ENCODE results near the gene FOLR3. TPM values are rescaled to one million over a fixed set of nuclear protein-coding genes. Genes with fewer than 3 reads are reported as not detected.

The FOLR3 gene
- total RNA-seq, 2 experiments from 2014 or later: not detected

DNA sequence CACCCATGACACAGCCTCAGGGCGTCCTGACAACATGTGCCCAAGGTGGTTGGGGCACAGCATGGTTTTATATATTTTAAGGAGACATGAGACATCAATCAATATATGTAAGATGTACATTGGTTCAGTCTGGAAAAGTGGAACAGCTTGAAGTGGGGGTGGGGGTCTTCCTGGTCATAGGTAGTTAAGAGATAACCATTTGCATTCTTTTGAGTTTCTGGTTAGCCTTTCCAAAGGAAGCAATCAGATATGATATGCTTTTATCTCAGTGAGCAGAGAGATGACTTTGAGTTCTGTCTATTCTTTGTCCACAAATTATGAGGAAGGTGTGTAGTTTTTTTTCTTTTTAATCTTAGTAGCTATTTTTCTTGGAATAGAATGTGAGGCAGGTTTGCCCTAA, 12.9 kb upstream of the FOLR3 start:
- POLR2A ChIA-PET: no interaction called here
- CTCF ChIA-PET (ENCODE audit: unreplicated experiment): no interaction called here
- no TSS peak for BruUV-seq (replicated peaks)
- no peaks in the 10 kb centered on the region for H3K36me3 ChIP-seq (ENCODE audit: insufficient read depth, low read length)
- H3K9me2 ChIP-seq (ENCODE audit: insufficient read depth, low read length): no peaks in the 10 kb centered on the region
- intact Hi-C loops (cut with micrococcal nuclease; ENCODE audit: unreplicated experiment): no loop called here
- H3K4me1 ChIP-seq (ENCODE audit: insufficient read depth, low read length, poor library complexity, severe bottlenecking): no peaks in the 10 kb centered on the region
- TF ChIP-seq, protein P1, sequence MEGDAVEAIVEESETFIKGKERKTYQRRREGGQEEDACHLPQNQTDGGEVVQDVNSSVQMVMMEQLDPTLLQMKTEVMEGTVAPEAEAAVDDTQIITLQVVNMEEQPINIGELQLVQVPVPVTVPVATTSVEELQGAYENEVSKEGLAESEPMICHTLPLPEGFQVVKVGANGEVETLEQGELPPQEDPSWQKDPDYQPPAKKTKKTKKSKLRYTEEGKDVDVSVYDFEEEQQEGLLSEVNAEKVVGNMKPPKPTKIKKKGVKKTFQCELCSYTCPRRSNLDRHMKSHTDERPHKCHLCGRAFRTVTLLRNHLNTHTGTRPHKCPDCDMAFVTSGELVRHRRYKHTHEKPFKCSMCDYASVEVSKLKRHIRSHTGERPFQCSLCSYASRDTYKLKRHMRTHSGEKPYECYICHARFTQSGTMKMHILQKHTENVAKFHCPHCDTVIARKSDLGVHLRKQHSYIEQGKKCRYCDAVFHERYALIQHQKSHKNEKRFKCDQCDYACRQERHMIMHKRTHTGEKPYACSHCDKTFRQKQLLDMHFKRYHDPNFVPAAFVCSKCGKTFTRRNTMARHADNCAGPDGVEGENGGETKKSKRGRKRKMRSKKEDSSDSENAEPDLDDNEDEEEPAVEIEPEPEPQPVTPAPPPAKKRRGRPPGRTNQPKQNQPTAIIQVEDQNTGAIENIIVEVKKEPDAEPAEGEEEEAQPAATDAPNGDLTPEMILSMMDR (conservative IDR thresholded peaks at IDR 0.05; ENCODE audit: low read length): no peak
- TF ChIP-seq EZH2phosphoT487 (IDR thresholded peaks at IDR 0.05; ENCODE audit: borderline replicate concordance, low read depth, low read length): no peak
- no peaks in the 10 kb centered on the region for H4K20me1 ChIP-seq (ENCODE audit: insufficient read depth, low read length)
- DNase-seq (ENCODE audit: low spot score): no peak
- H2AFZ ChIP-seq (ENCODE audit: low read length): no peak overlapping the region
- no peak overlapping the region for H3K4me2 ChIP-seq (ENCODE audit: low read length)
- peaks cover 20% of the 10 kb centered on the region for H3K9me3 ChIP-seq (ENCODE audit: low read length)
- no peak overlapping the region for H3K4me3 ChIP-seq (ENCODE audit: low read depth, low read length, poor library complexity, severe bottlenecking)
- H3K27ac ChIP-seq (ENCODE audit: low read depth, low read length, poor library complexity, severe bottlenecking): no peak overlapping the region
- H3K79me2 ChIP-seq (ENCODE audit: insufficient read depth, low read depth, low read length): no peaks in the 10 kb centered on the region

DNA sequence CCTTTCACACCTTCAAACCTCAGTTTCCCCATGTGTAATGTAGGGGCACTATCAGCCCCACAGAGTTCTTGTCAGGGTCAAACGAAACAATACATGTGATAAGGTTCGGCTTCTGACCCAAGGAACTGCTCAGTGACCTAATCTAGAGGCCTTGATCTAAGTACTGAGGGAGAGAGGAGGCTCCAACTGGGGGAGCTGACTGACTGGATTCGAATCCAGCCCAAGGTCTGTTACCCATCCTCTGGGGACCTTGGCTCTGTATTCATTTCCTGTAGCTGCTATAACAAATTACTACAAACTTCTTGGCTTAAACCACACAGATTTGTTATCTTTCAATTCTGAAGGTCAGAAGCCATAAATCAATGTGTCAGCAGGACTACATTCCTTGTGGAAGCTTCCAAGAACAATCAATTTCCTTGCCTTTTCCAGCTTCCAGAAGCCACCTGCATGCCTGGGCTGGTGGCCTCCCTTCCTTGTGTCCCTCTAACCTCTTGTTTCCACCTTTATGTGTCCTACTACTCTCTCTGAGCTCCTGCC, 12.3 kb upstream of the FOLR3 start:
- Histone ChIP-seq H3K9me3 (ENCODE audit: low read length) (peaks cover 26% of the 10 kb centered on the region), H3K4me1 (ENCODE audit: insufficient read depth, low read length, poor library complexity, severe bottlenecking) (no peaks in the 10 kb centered on the region), H3K27ac (ENCODE audit: low read depth, low read length, poor library complexity, severe bottlenecking) (no peak overlapping the region), H3K36me3 (ENCODE audit: insufficient read depth, low read length) (no peaks in the 10 kb centered on the region), H3K9me2 (ENCODE audit: insufficient read depth, low read length) (no peaks in the 10 kb centered on the region), H2AFZ (ENCODE audit: low read length) (no peak overlapping the region), H3K79me2 (ENCODE audit: insufficient read depth, low read depth, low read length) (no peaks in the 10 kb centered on the region), H4K20me1 (ENCODE audit: insufficient read depth, low read length) (no peaks in the 10 kb centered on the region), H3K4me3 (ENCODE audit: low read depth, low read length, poor library complexity, severe bottlenecking) (no peak overlapping the region), H3K4me2 (ENCODE audit: low read length) (no peak overlapping the region)
- ChIA-PET CTCF (ENCODE audit: unreplicated experiment) (no interaction called here), POLR2A (no interaction called here)
- intact Hi-C loops (cut with micrococcal nuclease; ENCODE audit: unreplicated experiment): no loop called here
- DNase-seq (ENCODE audit: low spot score): no peak
- no TSS peak for BruUV-seq (replicated peaks)
- no peak for TF ChIP-seq EZH2phosphoT487 (IDR thresholded peaks at IDR 0.05; ENCODE audit: borderline replicate concordance, low read depth, low read length)
- TF ChIP-seq, protein P1 (conservative IDR thresholded peaks at IDR 0.05; ENCODE audit: low read length): no peak

DNA sequence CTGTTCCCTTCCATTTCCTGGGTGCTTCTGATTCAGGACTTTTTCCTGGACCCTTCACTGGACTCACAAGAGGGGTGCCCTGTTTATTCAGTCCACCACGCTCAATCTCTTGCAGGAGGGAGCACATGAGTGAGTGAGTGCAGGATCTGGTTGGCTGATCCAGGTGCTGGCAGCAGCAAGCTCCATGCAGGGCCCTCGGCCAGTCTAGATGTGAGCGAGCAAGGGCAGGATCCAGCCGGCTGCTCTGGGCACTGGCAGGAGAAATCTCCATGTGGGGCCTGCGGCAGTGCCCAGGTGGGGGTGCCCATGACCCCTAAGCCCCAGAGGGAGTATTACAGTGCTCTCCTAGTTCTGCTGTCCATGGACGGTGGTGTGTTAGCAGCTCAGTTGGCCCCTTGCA, 11.5 kb upstream of the FOLR3 start:
- Histone ChIP-seq H3K9me2 (ENCODE audit: insufficient read depth, low read length) (no peaks in the 10 kb centered on the region), H2AFZ (ENCODE audit: low read length) (no peak overlapping the region), H3K4me2 (ENCODE audit: low read length) (no peak overlapping the region), H3K79me2 (ENCODE audit: insufficient read depth, low read depth, low read length) (no peaks in the 10 kb centered on the region), H3K36me3 (ENCODE audit: insufficient read depth, low read length) (no peaks in the 10 kb centered on the region), H3K4me3 (ENCODE audit: low read depth, low read length, poor library complexity, severe bottlenecking) (no peak overlapping the region), H4K20me1 (ENCODE audit: insufficient read depth, low read length) (no peaks in the 10 kb centered on the region), H3K27ac (ENCODE audit: low read depth, low read length, poor library complexity, severe bottlenecking) (no peak overlapping the region), H3K9me3 (ENCODE audit: low read length) (peaks cover 33% of the 10 kb centered on the region), H3K4me1 (ENCODE audit: insufficient read depth, low read length, poor library complexity, severe bottlenecking) (no peaks in the 10 kb centered on the region)
- BruUV-seq (replicated peaks): no TSS peak
- CTCF ChIA-PET (ENCODE audit: unreplicated experiment): no interaction called here
- POLR2A ChIA-PET: no interaction called here
- TF ChIP-seq, protein P1 (conservative IDR thresholded peaks at IDR 0.05; ENCODE audit: low read length): no peak
- TF ChIP-seq EZH2phosphoT487 (IDR thresholded peaks at IDR 0.05; ENCODE audit: borderline replicate concordance, low read depth, low read length): no peak
- intact Hi-C loops (cut with micrococcal nuclease; ENCODE audit: unreplicated experiment): no loop called here
- no peak for DNase-seq (ENCODE audit: low spot score)
